ENCODE data around the gene CHKB. TPM values are rescaled to one million over a fixed set of nuclear protein-coding genes. Genes with fewer than 3 reads are reported as not detected.
A peak's percentile ranks its signal among the peaks of the same experiment; 100 is the strongest.

Gene CHKB
- total RNA-seq, 4 donors from 2014 or later, result 49.1 to 96.9 (median 67.8) TPM

- Histone ChIP-seq H3K9me3 (no peaks in the 10 kb centered on the region), H3K27ac (no peak overlapping the region), H3K4me1 (peaks cover 14 to 42% of the 10 kb centered on the region in 2 donors), H3K36me3 (no peaks in the 10 kb centered on the region), H3K27me3 (no peaks in the 10 kb centered on the region), H3K4me3 (replicated peaks in 1 of 3) (no peak overlapping the region)
- DNase-seq, result no peak
- intact Hi-C loops (cut with DNase I), result loop anchor here (5.0 kb wide), 1 partner anchor 53 kb away; no protein-coding TSS in a partner anchor
- no peak for TF ChIP-seq CTCF (IDR thresholded peaks at IDR 0.05)
- no peak for TF ChIP-seq POLR2A (IDR thresholded peaks at IDR 0.05)
- WGBS, 2 donors, result 86 to 89% methylated on average over 12 of the region's 16 CpGs
Observed at GRCh38 chr22:50624347-50625130, 41.9 kb upstream of the CHKB start.

- TF ChIP-seq CTCF (IDR thresholded peaks at IDR 0.05) (no peak), POLR2A (IDR thresholded peaks at IDR 0.05) (no peak)
- Histone ChIP-seq H3K4me3 (replicated peaks in 1 of 3) (no peak overlapping the region), H3K36me3 (no peaks in the 10 kb centered on the region), H3K4me1 (peaks cover 7 to 35% of the 10 kb centered on the region in 2 donors), H3K9me3 (no peaks in the 10 kb centered on the region), H3K27ac (no peak overlapping the region), H3K27me3 (no peaks in the 10 kb centered on the region)
- DNase-seq, result peak in 1 of 2 donors; percentile 9
- intact Hi-C loops (cut with DNase I), result no loop called here
- 66 to 70% methylated on average over 8 to 16 of the region's 16 CpGs for WGBS, 2 donors
Observed at GRCh38 chr22:50622723-50623327, 40.2 kb upstream of the CHKB start.

GRCh38 chr22:50621948-50622722 is 39.5 kb upstream of the CHKB start:
- no peak for TF ChIP-seq POLR2A (IDR thresholded peaks at IDR 0.05)
- TF ChIP-seq CTCF (IDR thresholded peaks at IDR 0.05), result peak in 1 of 6 experiments; percentile 16
- Histone ChIP-seq H3K36me3 (no peaks in the 10 kb centered on the region), H3K27me3 (no peaks in the 10 kb centered on the region), H3K4me3 (replicated peaks in 1 of 3) (no peak overlapping the region), H3K27ac (no peak overlapping the region), H3K9me3 (no peaks in the 10 kb centered on the region), H3K4me1 (peaks cover 7 to 31% of the 10 kb centered on the region in 2 donors)
- intact Hi-C loops (cut with DNase I), result no loop called here
- WGBS, 2 donors, result 18 to 30% methylated on average over 18 of the region's 18 CpGs
- DNase-seq, result peak in 1 of 2 donors; percentile 24

- no peak overlapping the region for H3K4me3 ChIP-seq (replicated peaks in 1 of 3)
- no peak overlapping the region for H3K27ac ChIP-seq
- WGBS, 2 donors, result 24 to 34% methylated on average over 10 of the region's 10 CpGs
- intact Hi-C loops (cut with DNase I), result no loop called here
- no peaks in the 10 kb centered on the region for H3K27me3 ChIP-seq
- no peaks in the 10 kb centered on the region for H3K36me3 ChIP-seq
- peaks cover 7 to 26% of the 10 kb centered on the region in 2 donors for H3K4me1 ChIP-seq
- no peak for TF ChIP-seq CTCF (IDR thresholded peaks at IDR 0.05)
- no peak for TF ChIP-seq POLR2A (IDR thresholded peaks at IDR 0.05)
- H3K9me3 ChIP-seq, result no peaks in the 10 kb centered on the region
- DNase-seq, result no peak
Observed at GRCh38 chr22:50621356-50621880, 38.8 kb upstream of the CHKB start.
